GM21360 (cell line): Measurements from ENCODE around the gene NKAIN2.

Source experiments
- ATAC-seq: cut with Tn5 transposase; IDR thresholded peaks from one replicate; pipeline ENCODE4 v1.9.1; 2021; ENCODE audit warnings: mild to moderate bottlenecking, moderate library complexity; ENCODE audit not compliant: unreplicated experiment

NKAIN2 gene

DNA sequence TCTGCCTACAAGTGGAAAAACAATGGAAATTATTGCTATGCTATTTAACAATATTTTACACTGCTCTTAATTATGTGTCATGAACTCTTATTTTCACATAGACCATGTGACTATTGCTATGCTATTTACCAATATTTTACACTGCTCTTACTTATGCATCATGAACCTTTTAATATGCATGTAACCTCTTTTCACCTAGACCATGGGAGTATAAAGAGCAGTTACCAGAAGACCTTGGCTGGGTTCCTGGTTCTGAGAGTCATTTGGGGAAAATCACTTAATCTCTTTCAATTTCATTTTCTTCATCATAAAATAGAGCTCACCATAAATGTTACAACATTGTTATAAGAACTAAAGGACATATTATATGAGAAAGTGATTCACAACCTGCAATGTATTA, 934.8 kb downstream of the NKAIN2 start:
- ATAC-seq: no peak

DNA sequence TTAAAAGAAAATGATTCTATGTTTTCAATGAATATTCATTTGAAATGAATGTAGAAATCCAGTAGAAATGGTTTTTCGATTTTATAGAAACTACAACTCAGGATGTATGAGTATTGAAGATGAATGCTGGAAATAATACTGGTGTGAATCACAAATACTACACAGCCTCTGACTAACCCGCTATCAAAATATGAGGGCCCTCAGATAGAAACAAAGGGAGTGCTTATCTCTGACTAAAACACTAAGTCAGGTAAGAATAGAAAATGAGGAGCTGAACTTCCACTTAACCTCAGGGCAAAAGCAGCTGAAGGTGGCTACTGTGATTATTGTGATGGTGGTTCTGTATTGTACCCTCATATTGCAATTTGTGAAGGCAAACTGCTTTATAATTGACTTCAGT, 937.7 kb downstream of the NKAIN2 start:
- no peak for ATAC-seq

DNA sequence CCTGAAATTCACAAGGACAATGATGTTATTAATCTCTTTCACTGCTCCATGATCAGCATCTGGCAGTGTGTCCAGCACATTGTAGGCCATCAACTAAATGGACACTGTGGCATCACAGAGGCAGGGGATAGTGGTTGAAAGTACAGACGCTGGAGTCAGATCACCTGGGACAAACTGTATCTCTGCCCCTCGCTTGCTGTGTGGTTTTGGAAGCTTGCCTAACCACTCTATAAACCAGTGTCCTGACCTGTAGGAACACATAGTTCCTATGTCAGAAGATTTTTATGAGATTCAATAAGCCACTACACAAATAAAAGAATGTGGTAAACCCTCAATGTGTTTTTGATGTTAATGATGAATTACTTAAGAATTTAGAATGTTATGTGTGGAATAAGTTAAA, 939.3 kb downstream of the NKAIN2 start:
- no peak for ATAC-seq

DNA sequence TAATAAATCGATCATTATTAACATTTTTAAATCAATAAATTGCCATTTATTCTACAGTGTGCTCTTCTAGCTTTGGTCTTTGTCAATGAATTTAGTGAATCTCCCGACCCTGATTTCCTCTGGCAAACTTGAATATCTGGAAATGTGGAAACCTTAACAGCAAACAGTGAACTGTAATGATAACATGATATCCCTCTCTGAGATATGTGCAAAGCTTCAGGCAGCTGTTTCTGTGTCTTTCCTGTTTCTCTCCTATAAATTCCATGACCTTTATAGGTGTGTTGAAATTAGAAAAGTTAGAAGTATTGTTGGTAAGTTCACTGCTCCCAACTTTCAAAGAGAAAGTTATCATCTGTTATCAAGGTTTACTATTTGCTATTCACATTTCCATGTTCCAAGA, 939.8 kb downstream of the NKAIN2 start:
- no peak for ATAC-seq

DNA sequence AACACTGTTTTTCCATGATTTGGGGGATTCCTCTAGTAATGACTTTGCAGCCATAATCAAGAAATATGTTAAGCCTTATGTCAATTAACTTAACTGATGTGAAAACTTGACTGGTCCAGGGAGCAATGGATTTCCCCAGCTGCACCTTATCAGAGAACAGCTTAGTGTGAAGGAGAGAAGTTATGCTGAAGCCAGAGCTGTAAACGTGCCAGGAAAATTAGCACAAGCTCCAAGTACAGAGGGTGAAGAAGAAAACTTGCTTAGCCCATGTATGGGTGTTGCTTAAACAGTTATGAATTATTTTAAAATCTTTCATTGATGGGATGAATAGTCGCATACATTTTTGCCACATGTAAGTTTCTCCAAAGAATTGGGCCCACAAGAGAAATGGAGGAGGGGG, 943.7 kb downstream of the NKAIN2 start:
- ATAC-seq: no peak

DNA sequence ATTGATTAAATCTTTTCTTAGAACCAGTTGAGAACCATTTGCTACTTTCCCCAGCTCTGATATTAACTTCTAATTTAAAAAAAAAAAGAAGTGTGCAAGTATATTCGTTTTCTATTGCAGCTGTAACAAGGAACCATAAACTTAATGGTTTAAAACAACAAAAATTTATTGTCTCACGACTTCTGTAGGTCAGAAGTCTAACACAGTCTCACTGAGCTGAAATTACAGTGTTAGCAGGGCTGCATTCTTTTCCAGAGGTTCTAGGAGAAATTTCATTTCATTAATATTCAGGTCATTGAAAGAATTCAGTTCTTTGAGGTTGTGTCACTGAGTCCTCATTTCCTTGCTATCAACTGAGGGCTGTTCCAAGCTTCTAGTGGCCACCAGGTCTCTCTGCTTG, 945.1 kb downstream of the NKAIN2 start:
- ATAC-seq: no peak

DNA sequence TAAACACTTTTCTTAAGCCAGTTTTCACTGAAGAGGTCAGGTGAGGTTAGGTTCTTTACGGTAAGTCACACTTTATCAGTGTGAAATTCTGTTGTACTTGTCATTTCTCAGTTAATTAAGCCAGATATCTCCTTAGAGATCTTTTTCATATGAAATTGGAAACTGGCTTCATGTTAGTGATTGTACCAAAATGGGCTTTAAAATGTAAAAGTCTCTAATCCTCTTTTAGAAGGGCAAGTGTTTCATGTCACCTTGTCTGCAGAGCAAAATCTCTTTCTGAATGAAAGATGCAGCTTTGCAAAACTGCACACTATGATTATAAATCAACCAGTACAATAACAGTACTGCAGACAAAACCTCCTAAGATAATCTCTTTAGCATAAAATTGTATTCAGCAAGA, 949.3 kb downstream of the NKAIN2 start:
- ATAC-seq: no peak

DNA sequence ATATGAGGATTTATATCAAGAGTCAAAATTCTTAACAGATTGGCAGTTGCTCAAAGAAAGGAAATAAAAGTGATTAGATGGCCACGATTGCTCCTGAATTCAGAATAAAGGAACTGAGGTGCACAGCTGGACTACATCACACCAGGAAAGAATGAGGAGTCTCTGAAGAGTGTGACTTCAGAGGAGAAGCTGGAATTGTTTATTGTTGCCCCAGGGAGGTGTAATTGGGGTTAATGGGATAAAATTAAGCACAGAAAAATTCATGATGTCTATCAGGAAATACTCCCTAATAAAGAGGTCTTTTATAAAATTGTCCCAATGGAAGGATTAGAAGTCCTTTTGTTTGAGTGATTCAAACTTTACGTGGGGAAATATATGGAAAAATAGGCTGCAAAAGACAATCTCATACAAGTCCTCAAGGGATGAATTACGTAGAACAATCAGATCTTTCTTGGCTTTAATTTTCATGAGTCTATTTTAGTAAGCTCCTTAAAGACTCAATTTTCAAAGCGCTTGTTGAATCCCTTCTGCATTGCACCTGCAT, 950.0 kb downstream of the NKAIN2 start:
- no peak for ATAC-seq

DNA sequence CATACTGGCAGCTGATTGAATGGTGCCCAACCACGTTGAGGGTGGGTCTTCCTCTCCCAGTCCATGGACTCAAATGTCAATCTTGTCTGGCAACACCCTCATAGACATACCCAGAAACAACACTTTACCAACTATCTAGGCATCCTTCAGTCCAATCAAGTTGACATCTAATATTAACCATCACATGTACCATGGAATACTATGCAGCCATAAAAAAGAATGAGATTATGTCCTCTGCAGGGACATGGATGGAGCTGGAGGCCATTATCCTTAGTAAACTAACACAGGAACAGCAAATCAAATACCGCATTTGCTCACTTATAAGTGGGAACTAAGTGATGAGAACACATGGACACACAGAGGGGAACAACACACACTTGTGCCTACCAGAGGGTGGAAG, 951.7 kb downstream of the NKAIN2 start:
- no peak for ATAC-seq

DNA sequence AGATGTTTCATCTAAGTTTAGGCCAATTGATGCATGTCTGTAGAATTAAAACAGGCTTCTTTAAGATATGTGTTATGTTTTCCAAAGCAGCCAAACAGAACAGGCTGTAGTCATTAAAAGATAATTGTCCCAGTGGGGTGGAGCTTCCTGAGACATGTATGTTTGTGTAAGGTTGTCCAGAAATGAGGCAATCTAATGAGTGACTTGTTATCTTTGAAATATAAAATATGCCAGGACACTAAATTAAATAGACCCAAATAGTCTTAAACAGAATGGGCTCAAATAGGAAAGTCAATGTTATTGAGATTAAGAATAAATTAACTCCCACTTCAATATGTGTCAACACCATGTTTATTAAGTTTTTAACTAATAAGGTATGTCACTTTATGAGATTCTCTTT, 953.9 kb downstream of the NKAIN2 start:
- ATAC-seq: no peak

DNA sequence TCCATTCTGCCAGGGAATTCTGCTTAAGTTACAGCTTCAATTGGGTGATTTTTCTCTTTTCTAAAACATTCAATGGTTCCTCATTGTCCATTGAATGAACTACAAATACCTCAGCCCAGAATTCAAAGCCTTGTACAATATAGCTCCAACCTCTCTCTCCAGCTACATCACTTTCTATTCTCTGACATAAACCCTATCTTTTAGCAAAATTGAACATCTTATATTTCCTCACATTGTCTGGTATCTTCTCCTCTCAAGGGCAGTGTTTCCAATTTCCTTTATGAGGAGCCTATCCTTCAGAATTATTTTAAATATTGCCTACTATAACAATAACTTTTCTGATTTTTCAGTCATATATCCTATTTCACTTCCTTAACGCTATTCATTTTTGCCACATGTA, 955.0 kb downstream of the NKAIN2 start:
- no peak for ATAC-seq

DNA sequence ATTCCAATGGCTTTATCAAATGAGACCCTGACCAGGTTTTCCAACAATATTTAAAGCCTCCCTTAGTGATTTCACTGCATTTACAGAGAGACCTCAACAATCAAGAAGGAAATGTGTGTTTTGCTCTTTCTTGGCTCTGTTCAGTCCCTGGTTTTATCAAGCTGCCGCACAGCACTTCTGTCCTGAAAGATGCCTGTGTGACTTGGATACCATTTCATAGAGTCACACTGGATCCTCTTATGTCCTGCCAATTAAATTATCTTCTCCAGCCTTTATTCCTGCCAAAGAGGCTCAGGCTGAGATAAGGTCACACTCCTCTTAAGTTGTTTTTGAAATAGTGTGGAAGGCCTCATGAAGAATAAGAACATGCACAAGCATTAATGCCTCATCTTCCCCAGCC, 961.6 kb downstream of the NKAIN2 start:
- no peak for ATAC-seq

DNA sequence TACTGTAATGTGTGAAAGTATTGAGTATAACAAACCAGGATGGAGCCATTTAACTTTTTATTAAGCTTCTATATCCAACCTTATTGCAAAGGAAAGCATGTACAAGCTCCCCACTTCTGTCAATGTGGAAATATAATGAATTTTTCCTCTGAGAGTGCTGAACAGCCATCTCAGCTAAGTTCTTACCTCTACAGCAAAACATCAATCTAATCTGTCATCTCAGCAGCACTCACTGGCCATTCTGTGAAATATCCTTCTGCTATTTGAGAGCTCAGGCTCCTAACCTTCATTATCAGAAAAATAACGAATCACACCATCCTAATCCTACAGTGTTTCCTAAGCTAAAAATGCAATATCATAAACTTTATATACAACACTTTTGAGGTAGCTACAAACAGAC, 964.6 kb downstream of the NKAIN2 start:
- ATAC-seq: no peak

DNA sequence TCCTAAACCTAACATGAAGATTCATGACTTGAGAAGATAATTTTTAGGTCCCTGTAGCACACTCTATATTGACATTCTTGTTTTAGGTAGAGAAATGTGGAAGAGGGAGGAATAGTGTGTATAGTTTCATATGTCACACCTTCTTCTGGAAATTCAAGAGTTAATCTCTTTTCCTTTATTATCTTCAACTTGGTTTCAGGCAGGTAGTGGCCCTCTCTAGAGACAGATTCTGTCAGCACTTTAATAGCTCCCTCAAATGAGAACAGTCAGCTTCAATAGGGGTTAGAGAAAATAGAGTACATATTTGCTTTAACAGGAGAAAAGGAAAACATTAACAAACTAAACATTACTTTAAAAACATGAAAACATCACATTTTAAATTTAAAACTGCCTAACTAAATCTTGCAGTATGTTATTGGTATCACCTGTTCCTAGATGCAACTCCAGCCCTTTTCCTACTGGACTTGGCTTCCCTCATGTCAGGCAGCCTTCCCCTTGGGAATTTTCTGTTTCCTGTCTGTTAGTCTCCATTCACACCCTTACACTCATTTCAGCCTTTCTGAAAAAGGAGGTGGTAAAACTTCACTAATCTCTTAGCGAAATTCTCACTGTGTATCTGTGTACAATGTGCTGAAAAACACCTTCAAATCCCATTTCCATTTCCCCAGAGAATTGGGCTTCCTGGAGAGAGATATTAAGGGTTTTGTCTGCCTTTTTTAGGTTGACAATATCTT, 966.3 kb downstream of the NKAIN2 start:
- ATAC-seq: no peak

DNA sequence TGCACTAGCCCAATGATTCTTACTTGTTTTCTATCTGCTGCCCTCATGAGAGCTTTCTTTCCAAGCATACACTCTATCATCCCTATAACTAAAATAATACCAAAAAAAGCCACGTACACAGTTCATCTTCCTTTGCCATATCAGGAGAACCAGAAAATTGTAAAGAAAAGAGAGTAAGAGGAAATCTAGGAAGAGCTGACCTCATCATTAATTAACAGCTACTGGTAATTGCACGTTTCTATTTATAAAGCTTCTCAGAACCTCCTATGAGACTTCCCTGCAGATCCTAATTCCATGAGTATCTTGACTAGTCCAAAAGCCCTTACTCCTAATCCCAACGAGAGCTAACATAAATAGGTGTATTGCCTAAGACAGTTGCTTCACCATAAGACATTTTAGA, 967.1 kb downstream of the NKAIN2 start:
- ATAC-seq: no peak

DNA sequence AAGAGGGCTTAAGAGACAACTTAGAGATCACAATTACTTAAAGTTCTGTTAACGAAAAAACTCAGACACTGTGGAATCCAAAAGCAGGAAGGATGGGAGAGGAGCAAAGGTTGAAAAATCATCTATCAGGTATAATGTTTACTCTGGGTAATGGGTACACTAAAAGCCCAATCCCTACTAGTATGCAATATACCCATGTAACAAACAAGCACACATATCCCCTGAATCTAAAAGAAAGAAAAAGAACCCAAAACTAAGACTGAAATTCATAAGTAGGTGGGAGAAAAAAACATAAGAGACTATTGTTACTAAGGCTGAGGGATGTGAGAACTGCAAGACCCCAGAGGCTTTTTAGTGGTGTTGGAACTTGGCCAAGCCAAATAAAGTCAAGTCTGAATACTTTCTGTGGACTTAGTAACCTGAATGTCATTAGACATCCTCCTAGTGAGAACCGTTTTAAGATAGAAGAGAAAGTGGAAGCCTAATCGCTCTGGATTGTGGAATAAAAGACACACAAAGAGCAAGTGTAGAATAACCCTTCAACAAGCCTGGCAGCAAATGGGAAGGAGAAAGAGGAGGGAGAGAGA, 969.2 kb downstream of the NKAIN2 start:
- ATAC-seq: no peak

DNA sequence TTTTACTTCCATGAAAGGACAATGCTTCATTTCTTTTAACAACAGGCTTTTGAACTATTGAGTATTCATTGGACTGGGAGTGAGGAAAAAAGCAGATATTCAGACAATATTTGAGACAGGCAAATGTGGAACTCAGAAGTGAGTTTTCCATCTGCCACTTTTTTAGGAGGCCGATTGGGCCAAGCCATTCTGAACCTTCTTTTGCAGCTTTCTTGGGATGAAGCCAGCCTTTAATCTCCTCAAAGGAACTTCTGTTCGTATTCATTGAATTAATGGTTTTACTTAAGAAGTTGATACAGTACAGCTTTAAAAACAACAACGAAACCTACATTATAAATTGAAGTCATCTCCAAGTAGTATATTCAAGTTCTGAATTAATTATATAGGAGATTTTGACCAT, 971.5 kb downstream of the NKAIN2 start:
- ATAC-seq: no peak

DNA sequence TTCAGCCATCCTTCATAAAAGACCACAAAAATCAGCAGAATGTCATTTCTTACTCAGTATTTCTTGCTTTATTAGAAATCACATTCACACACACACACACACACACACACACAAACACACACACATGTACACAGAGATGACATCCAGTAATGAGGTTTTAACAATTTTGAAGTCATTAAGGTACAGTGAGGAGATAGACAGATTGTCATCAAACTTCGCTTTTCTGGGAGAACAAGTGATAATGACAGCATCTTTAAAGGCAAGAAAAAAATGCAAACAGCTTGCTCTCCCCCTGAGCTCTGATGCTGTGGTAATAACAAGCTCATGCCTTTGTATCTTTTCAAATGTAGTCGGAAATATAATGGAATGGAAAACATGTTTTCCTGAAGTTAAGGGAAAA, 974.2 kb downstream of the NKAIN2 start:
- no peak for ATAC-seq

DNA sequence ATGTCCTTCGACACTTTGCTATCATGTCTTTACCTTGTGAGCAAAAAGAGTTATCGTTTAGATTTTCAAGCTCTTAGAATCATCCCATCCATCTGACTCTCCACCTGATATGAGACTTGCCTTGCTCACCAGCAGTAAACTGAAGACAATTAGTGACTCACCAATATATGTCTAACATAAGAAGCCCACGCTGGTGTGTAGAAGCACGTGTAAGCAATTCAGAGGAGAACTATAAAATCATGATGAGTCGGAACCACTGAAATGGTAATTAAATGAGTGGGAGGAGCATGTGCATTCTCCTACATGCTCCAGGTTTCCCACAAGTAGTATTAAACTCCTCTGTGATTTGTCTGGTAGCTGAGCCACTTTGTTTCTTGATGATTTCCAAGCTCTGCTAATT, 977.0 kb downstream of the NKAIN2 start:
- no peak for ATAC-seq

DNA sequence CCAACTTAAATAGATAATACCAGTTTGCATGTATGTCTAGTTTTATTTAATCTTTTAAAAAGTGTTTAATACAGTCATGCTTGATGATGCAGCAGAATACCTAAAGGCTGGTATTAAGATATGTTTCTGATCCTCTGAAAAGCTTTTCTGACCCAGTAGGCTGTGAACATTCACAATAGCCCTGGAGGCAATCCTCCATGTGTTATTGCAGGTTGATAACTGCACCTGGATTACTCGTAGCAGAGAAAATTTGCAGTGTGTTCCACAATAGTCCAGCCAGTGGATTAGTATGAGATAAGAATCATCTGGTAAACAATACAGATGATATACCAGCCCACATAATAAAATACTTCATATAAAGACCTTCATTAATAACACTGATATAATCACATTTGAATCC, 979.7 kb downstream of the NKAIN2 start:
- ATAC-seq: no peak

DNA sequence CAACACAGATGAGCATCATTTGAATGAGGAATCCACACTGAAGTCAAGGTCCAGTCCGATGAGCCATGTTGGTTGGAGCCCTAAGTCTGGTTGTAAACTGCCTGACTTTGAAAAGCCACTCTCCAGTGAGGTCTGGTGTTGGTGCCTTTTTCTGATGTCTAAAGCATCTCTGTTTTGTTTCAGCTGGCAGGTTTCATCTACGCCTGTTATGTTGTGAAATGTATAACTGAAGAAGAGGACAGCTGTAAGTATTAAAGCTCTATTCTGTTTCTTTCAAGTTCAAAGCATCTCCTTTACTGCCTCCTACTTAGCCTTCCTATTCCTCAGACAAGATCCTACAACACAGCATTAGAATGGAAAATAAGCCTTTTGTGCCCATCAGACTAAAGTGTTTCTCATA, 987.5 kb downstream of the NKAIN2 start:
- no peak for ATAC-seq

DNA sequence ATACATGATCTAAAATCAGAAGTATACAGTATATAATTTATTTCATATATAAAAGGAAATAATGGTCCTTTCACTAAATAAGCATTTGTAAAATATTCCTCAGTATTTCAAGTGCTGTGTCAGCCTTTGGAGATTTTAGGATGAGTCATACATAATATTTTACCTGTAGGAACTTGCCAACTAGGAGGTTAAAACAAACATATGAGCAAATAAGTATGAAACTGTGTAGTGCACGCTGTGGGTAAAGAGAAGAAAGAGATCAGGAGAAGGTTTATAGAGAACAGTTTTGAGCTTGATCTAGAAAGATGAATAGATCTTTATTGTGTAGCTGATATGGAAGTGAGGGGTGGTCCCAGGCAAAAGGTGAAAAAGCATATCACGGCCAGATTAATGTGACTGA, 988.7 kb downstream of the NKAIN2 start:
- ATAC-seq: no peak

DNA sequence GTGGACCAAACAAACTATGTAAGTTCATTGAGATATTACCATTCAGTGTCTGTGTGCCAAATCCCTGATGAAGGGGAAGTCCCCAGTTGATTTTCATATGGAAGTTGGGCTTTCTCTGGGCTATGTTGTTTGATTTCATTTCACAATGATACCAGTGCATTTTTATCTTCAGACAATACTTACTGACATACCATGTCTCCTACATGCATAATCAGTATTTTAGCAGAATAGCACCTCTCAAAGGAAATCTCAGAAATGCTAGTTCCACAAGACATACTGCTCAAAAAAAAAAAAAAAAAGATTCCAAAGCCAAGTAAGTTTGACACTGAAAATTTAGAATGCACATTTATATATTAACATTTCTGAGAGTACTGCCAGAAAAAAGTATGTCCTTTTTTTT, 989.7 kb downstream of the NKAIN2 start:
- no peak for ATAC-seq
